H9 (cell line): ENCODE results near the gene NFYC. TPM values are rescaled to one million over a fixed set of nuclear protein-coding genes. Genes with fewer than 3 reads are reported as not detected.

Experiments used
- DNase-seq: peaks from one replicate; pipeline ENCODE4 v3.0.0-alpha.2; 2017
- H2AFZ ChIP-seq: one replicate; pipeline ENCODE4 v1.6.1; 2013; ENCODE audit warnings: mild to moderate bottlenecking, low read length, control low read depth, moderate library complexity
- H2AK5ac ChIP-seq: 2 replicates; pipeline ENCODE4 v1.6.1; 2013; ENCODE audit warnings: low read length, control low read depth, mixed read lengths; ENCODE audit not compliant: insufficient read length
- H2BK120ac ChIP-seq: one replicate; pipeline ENCODE4 v1.6.1; 2013; ENCODE audit warnings: low read depth, mild to moderate bottlenecking, low read length, control low read depth, inconsistent platforms; ENCODE audit not compliant: poor library complexity, severe bottlenecking
- H2BK12ac ChIP-seq: 2 replicates; pipeline ENCODE4 v1.6.1; 2013; ENCODE audit warnings: low read length, control low read depth, mixed read lengths, low read depth; ENCODE audit not compliant: insufficient read length
- H2BK15ac ChIP-seq: 2 replicates; pipeline ENCODE4 v1.6.1; 2013; ENCODE audit warnings: low read depth, low read length, control low read depth
- H2BK20ac ChIP-seq: one replicate; pipeline ENCODE4 v1.6.1; 2013; ENCODE audit warnings: low read depth, mild to moderate bottlenecking, low read length, control low read depth, inconsistent platforms; ENCODE audit not compliant: poor library complexity, severe bottlenecking
- H2BK5ac ChIP-seq: 2 replicates; pipeline ENCODE4 v1.6.1; 2013; ENCODE audit warnings: low read length, control low read depth, mixed read lengths; ENCODE audit not compliant: insufficient read length
- H3K14ac ChIP-seq: 2 replicates; pipeline ENCODE4 v1.6.1; 2013; ENCODE audit warnings: low read length, control low read depth; ENCODE audit not compliant: insufficient read depth
- H3K18ac ChIP-seq: 2 replicates; pipeline ENCODE4 v1.6.1; 2013; ENCODE audit warnings: low read depth, mild to moderate bottlenecking, mixed read lengths, low read length, control low read depth; ENCODE audit not compliant: insufficient read length
- H3K23ac ChIP-seq: 2 replicates; pipeline ENCODE4 v1.6.1; 2013; ENCODE audit warnings: low read length, control low read depth, mixed read lengths, low read depth; ENCODE audit not compliant: insufficient read length
- H3K23me2 ChIP-seq: 2 replicates; pipeline ENCODE4 v1.6.1; 2013; ENCODE audit warnings: low read depth, mild to moderate bottlenecking, mixed read lengths, low read length, control low read depth; ENCODE audit not compliant: insufficient read length, poor library complexity, severe bottlenecking
- H3K27ac ChIP-seq: 2 replicates; pipeline ENCODE4 v1.5.1; 2013; ENCODE audit warnings: low read length, control low read depth, mixed read lengths, low read depth; ENCODE audit not compliant: insufficient read length
- H3K27me3 ChIP-seq: 2 replicates; pipeline ENCODE4 v1.6.1; 2013; ENCODE audit warnings: low read length, control low read depth, inconsistent platforms; ENCODE audit not compliant: insufficient read depth
- H3K4ac ChIP-seq: 2 replicates; pipeline ENCODE4 v1.6.1; 2013; ENCODE audit warnings: low read depth, mild to moderate bottlenecking, control low read depth, inconsistent platforms, low read length, moderate library complexity
- H3K4me1 ChIP-seq: 2 replicates; pipeline ENCODE4 v1.6.1; 2013; ENCODE audit warnings: low read length, control low read depth, inconsistent platforms; ENCODE audit not compliant: insufficient read depth
- H3K4me2 ChIP-seq: 2 replicates; pipeline ENCODE4 v1.6.1; 2013; ENCODE audit warnings: low read length, control low read depth, mixed read lengths; ENCODE audit not compliant: insufficient read length, insufficient read depth
- H3K56ac ChIP-seq: 2 replicates; pipeline ENCODE4 v1.6.1; 2013; ENCODE audit warnings: low read depth, mild to moderate bottlenecking, mixed read lengths, low read length, control low read depth; ENCODE audit not compliant: insufficient read length
- H3K79me1 ChIP-seq: 2 replicates; pipeline ENCODE4 v1.6.1; 2013; ENCODE audit warnings: low read depth, mild to moderate bottlenecking, moderate library complexity, low read length, control low read depth, inconsistent platforms; ENCODE audit not compliant: insufficient read depth, poor library complexity, severe bottlenecking
- H3K79me2 ChIP-seq: 2 replicates; pipeline ENCODE4 v1.6.1; 2013; ENCODE audit warnings: low read length, control low read depth, inconsistent platforms; ENCODE audit not compliant: insufficient read depth
- H3K9ac ChIP-seq: 2 replicates; pipeline ENCODE4 v1.6.1; 2013; ENCODE audit warnings: low read length, control low read depth, mixed read lengths; ENCODE audit not compliant: insufficient read length; ENCODE audit errors: extremely low read depth
- H3K9me3 ChIP-seq: one replicate; pipeline ENCODE4 v1.6.1; 2013; ENCODE audit warnings: low read depth, low read length, inconsistent platforms; ENCODE audit not compliant: control insufficient read depth
- H3T11ph ChIP-seq: one replicate; pipeline ENCODE4 v1.6.1; 2013; ENCODE audit warnings: mild to moderate bottlenecking, low read length, control low read depth, inconsistent platforms
- H4K20me1 ChIP-seq: one replicate; pipeline ENCODE4 v1.6.1; 2013; ENCODE audit not compliant: control insufficient read depth, insufficient read length, insufficient read depth
- H4K5ac ChIP-seq: 2 replicates; pipeline ENCODE4 v1.6.1; 2013; ENCODE audit warnings: low read depth, mild to moderate bottlenecking, mixed read lengths, low read length, control low read depth; ENCODE audit not compliant: insufficient read length
- H4K8ac ChIP-seq: replicated peaks from 2 replicates; pipeline ENCODE4 v1.6.1; 2013; ENCODE audit warnings: low read length, control low read depth, mixed read lengths, low read depth; ENCODE audit not compliant: insufficient read length
- H4K91ac ChIP-seq: 2 replicates; pipeline ENCODE4 v1.6.1; 2013; ENCODE audit warnings: low read depth, mild to moderate bottlenecking, moderate library complexity, mixed read lengths, low read length, control low read depth; ENCODE audit not compliant: insufficient read length
- H3K27ac Mint-ChIP-seq, 3 experiments: 2 replicates in 2 of 3; 3 replicates in 1 of 3; pipeline ENCODE4 v1.8.0; 2020 to 2021; ENCODE audit warnings: mixed read lengths in 3 of 3, mild to moderate bottlenecking in 1 of 3, moderate library complexity in 1 of 3
- H3K27me3 Mint-ChIP-seq: 2 replicates; pipeline ENCODE4 v1.8.0; 2021; ENCODE audit warnings: low read depth, mild to moderate bottlenecking, moderate library complexity, mixed read lengths
- H3K36me3 Mint-ChIP-seq, 3 experiments: 2 replicates in 2 of 3; 3 replicates in 1 of 3; pipeline ENCODE4 v1.8.0; 2020 to 2021; ENCODE audit warnings: low read depth in 3 of 3, mixed read lengths in 3 of 3; ENCODE audit not compliant: insufficient read depth in 1 of 3
- H3K4me1 Mint-ChIP-seq, 2 experiments: 2 replicates each; pipeline ENCODE4 v1.8.0; 2020; ENCODE audit warnings: mixed read lengths in 2 of 2
- H3K4me3 Mint-ChIP-seq, 2 experiments: 2 replicates in 1 of 2; 3 replicates in 1 of 2; pipeline ENCODE4 v1.8.0; 2020 to 2021; ENCODE audit warnings: mild to moderate bottlenecking in 2 of 2, mixed read lengths in 2 of 2, moderate library complexity in 1 of 2
- H3K9me3 Mint-ChIP-seq, 2 experiments: 2 replicates in 1 of 2; 3 replicates in 1 of 2; pipeline ENCODE4 v1.8.0; 2020; ENCODE audit warnings: mild to moderate bottlenecking in 2 of 2, mixed read lengths in 2 of 2, moderate library complexity in 1 of 2
- WGBS: extraction: QIAGEN DNeasy Blood & Tissue Kit; methylation state at CpG from one replicate; pipeline ENCODE4 v1.1.7; 2013; ENCODE audit warnings: missing lambda C conversion rate, low lambda C conversion rate, mixed read lengths; ENCODE audit not compliant: insufficient read length; ENCODE audit errors: extremely low coverage; 5-methylcytosine and 5-hydroxymethylcytosine counted together
- total RNA-seq: library from RNA; stranded (reverse); gene quantifications from 2 replicates; pipeline ENCODE4 v1.2.1, GENCODE V29; 2021
- TF ChIP-seq, protein P1 (sequence below): fragments of 200-600 bp; sonication (generic); conservative IDR thresholded peaks from 3 replicates; pipeline ENCODE4 v1.8.0; 2021; ENCODE audit warnings: antibody characterized with exemption, mild to moderate bottlenecking

The NFYC gene
- total RNA-seq, 1 experiment from 2014 or later = 54.7 TPM

- H4K8ac ChIP-seq = no peak overlapping the region
- no peak overlapping the region for H3K23ac ChIP-seq
- Mint-ChIP-seq H3K9me3 (no peaks in the 10 kb centered on the region), H3K27ac (no peak overlapping the region), H3K4me1 (peaks cover 0 to 6% of the 10 kb centered on the region in 2 experiments; a peak in 1 of 4 replicates), H3K4me3 (no peak overlapping the region), H3K36me3 (peaks cover 37 to 90% (median 80%) of the 10 kb centered on the region in 3 experiments; a peak in 6 of 7 replicates), H3K27me3 (no peaks in the 10 kb centered on the region)
- H2BK15ac ChIP-seq = no peak overlapping the region
- DNase-seq = no peak
- no peak overlapping the region for H3K9ac ChIP-seq
- H2AFZ ChIP-seq = no peak overlapping the region
- no peak overlapping the region for H2BK5ac ChIP-seq
- no peak overlapping the region for H3K18ac ChIP-seq
- H3K4ac ChIP-seq = no peak overlapping the region
- no peak overlapping the region for H4K5ac ChIP-seq
- no peak overlapping the region for H2BK20ac ChIP-seq
- no peak overlapping the region for H2BK120ac ChIP-seq
- no peaks in the 10 kb centered on the region for H3K79me1 ChIP-seq
- no peak overlapping the region for H3K27ac ChIP-seq
- H3K9me3 ChIP-seq = no peaks in the 10 kb centered on the region
- H3K23me2 ChIP-seq = no peaks in the 10 kb centered on the region
- TF ChIP-seq, protein P1, sequence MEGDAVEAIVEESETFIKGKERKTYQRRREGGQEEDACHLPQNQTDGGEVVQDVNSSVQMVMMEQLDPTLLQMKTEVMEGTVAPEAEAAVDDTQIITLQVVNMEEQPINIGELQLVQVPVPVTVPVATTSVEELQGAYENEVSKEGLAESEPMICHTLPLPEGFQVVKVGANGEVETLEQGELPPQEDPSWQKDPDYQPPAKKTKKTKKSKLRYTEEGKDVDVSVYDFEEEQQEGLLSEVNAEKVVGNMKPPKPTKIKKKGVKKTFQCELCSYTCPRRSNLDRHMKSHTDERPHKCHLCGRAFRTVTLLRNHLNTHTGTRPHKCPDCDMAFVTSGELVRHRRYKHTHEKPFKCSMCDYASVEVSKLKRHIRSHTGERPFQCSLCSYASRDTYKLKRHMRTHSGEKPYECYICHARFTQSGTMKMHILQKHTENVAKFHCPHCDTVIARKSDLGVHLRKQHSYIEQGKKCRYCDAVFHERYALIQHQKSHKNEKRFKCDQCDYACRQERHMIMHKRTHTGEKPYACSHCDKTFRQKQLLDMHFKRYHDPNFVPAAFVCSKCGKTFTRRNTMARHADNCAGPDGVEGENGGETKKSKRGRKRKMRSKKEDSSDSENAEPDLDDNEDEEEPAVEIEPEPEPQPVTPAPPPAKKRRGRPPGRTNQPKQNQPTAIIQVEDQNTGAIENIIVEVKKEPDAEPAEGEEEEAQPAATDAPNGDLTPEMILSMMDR = no peak
- no peak overlapping the region for H4K91ac ChIP-seq
- WGBS = no CpG with 5 or more reads among the region's 4 CpGs
- H3K79me2 ChIP-seq = no peaks in the 10 kb centered on the region
- no peak overlapping the region for H3K14ac ChIP-seq
- H4K20me1 ChIP-seq = no peaks in the 10 kb centered on the region
- no peaks in the 10 kb centered on the region for H3K4me1 ChIP-seq
- no peaks in the 10 kb centered on the region for H3K27me3 ChIP-seq
- H3K56ac ChIP-seq = no peak overlapping the region
- H3K4me2 ChIP-seq = no peak overlapping the region
- H3T11ph ChIP-seq = no peak overlapping the region
- H2AK5ac ChIP-seq = no peak overlapping the region
- no peak overlapping the region for H2BK12ac ChIP-seq
Measured at GRCh38 chr1:40766560-40766959, 75.1 kb downstream of the NFYC start.
